Pancreas (tissue), 10 donors: ENCODE data around the gene REN. TPM values are rescaled to one million over a fixed set of nuclear protein-coding genes. Genes with fewer than 3 reads are reported as not detected.

Experiments used
- ATAC-seq, 4 donors: fragments of 200-7000 bp; cut with Tn5 transposase; one replicate each; pipeline versions ENCODE4 v1.8.0 to v1.9.1; 2020; ENCODE audit warnings: mild to moderate bottlenecking in 4 of 4, moderate library complexity in 4 of 4
- DNase-seq, 6 donors: peaks; one replicate each; pipeline ENCODE4 v3.0.0-alpha.2; 2020
- FAIRE-seq: peaks from 2 replicates; lab custom pipeline; 2012; peaks lifted over from hg19 to GRCh38; lab: Jason Lieb, UNC
- H3K27ac ChIP-seq, 4 donors: fragments of 200-600 bp; sonication (generic); 1 replicate in 3 of 4; 2 replicates in 1 of 4; pipeline versions ENCODE4 v1.5.0 to v1.8.0; 2020
- H3K27me3 ChIP-seq, 4 donors: fragments of 200-600 bp; one replicate each; pipeline ENCODE4 v1.8.0; 2021
- H3K36me3 ChIP-seq, 3 donors: fragments of 200-600 bp; sonication (generic) in 1 of 3; one replicate each; pipeline versions ENCODE4 v1.5.0 to v1.8.0; 2020 to 2021
- H3K4me1 ChIP-seq, 3 donors: fragments of 200-600 bp; one replicate each; pipeline ENCODE4 v1.8.0; 2021
- H3K4me3 ChIP-seq, 4 donors: fragments of 200-600 bp; sonication (generic) in 2 of 4; one replicate each; pipeline versions ENCODE4 v1.5.0 to v1.8.0; 2020 to 2021
- H3K9me3 ChIP-seq, 4 donors: fragments of 200-600 bp; one replicate each; pipeline ENCODE4 v1.8.0; 2021
- WGBS, 2 donors: extraction: QIAGEN DNeasy Blood & Tissue Kit; methylation state at CpG; one replicate each; pipeline ENCODE4 v1.1.7; 2013; 5-methylcytosine and 5-hydroxymethylcytosine counted together
- intact Hi-C, 3 donors: fragments of 100-400 bp; cut with DNase I; formaldehyde crosslinking; loops; one replicate each; pipeline versions ENCODE4 v1.11.1 to v1.14.2; 2022
- polyA plus RNA-seq, 2 donors: library from polyadenylated mRNA; stranded (reverse); fragments of 200-250 nt; gene quantifications; one replicate each; pipeline ENCODE4 v1.2.3, GENCODE V29; 2013
- total RNA-seq, 6 donors: library from RNA; stranded (reverse); fragmentation: NEBNext Ultra II Directional in 4 of 6; extraction: Animal tissue kit (Norgen Biotek cat#: 25700) in 4 of 6; gene quantifications; one replicate each; pipeline versions ENCODE4 v1.2.1 to v1.2.4, GENCODE V29; 2021 to 2023
- TF ChIP-seq, protein P1 (sequence below), 4 donors: fragments of 200-600 bp; sonication (generic) in 3 of 4; IDR thresholded peaks; one replicate each; pipeline versions ENCODE4 v1.5.0 to v1.8.0; 2021; ENCODE audit warnings: antibody characterized with exemption in 4 of 4
- donor health status: healthy with polysubstance abuse.
- donor health status: DM: no; HTN: no; CAD: no; lungs with moderate emphysema.
- donor health status: DM: no; HTN: no; CAD: no.
- donor health status: control.
- donor health status: control.
- donor health status: Bipolar disorder and iron deficiency.
- donor health status: DM: yes; HTN: yes; CAD: no.
- donor health status: DM: no; HTN: no; CAD: no.
- donor health status: DM: no; HTN: no; CAD: no.
- donor health status: DM: yes; HTN: yes; CAD: no.

REN gene
- total and polyA plus RNA-seq, 8 donors = 0.28 TPM; not detected in 7

DNA sequence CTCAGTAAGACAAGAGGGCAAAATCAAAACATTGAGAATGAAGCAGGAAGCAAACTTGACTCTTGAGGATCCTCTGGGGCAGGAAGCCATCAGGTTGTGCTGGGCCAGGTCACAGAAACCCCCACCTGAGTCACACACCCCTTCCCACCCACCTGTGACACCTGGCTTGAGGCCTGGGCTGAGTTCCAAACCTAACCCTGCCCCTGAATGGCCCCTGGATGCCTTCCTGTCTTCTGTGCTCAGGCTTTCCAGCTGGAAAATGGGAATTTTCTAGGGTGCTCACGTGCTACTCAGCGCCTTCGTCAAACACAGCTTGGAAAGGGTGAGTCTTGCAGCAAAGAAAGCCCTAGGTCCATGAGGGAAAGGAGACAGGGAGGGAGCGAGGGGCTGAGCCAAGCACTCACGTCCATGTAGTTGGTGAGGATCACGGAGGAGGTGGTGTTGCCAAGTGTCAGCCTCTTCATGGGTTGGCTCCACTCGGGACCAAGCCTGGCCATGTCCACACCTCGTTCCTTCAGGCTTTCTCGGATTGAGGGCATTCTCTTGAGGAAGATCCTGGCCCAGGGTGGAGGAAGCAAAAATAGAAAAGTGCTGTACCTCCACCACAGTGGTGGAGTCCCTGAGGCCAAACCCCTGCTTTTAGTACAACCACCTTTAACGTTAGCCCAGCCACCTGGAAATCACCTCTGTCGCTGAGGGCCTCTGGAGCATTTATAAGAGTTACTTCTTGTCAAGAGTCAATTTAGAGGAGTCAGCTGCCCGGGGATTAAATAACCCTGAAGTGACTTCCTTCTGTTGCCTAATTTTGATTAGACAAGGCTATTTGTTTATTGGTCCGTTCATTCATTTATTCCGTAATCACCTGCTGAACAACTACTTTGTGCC is 4.3 kb downstream of the REN start:
- FAIRE-seq (no peak), ATAC-seq (peak in 2 of 4 donors; percentile 9 to 19), DNase-seq (peak in 1 of 6 donors; percentile 43)
- Histone ChIP-seq H3K27me3 (no peaks in the 10 kb centered on the region), H3K4me1 (no peaks in the 10 kb centered on the region), H3K4me3 (no peak overlapping the region), H3K27ac (peak overlapping the region in 1 of 4 donors; percentile 7), H3K36me3 (no peaks in the 10 kb centered on the region), H3K9me3 (no peaks in the 10 kb centered on the region)
- WGBS, 2 donors = 44 to 47% methylated on average over 14 of the region's 14 CpGs
- intact Hi-C loops = loop anchor here in 1 of 3 donors (5.0 kb wide), 1 partner anchor 45 kb away; no protein-coding TSS in a partner anchor
- TF ChIP-seq, protein P1, sequence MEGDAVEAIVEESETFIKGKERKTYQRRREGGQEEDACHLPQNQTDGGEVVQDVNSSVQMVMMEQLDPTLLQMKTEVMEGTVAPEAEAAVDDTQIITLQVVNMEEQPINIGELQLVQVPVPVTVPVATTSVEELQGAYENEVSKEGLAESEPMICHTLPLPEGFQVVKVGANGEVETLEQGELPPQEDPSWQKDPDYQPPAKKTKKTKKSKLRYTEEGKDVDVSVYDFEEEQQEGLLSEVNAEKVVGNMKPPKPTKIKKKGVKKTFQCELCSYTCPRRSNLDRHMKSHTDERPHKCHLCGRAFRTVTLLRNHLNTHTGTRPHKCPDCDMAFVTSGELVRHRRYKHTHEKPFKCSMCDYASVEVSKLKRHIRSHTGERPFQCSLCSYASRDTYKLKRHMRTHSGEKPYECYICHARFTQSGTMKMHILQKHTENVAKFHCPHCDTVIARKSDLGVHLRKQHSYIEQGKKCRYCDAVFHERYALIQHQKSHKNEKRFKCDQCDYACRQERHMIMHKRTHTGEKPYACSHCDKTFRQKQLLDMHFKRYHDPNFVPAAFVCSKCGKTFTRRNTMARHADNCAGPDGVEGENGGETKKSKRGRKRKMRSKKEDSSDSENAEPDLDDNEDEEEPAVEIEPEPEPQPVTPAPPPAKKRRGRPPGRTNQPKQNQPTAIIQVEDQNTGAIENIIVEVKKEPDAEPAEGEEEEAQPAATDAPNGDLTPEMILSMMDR (IDR thresholded peaks at IDR 0.05) = no peak

DNA sequence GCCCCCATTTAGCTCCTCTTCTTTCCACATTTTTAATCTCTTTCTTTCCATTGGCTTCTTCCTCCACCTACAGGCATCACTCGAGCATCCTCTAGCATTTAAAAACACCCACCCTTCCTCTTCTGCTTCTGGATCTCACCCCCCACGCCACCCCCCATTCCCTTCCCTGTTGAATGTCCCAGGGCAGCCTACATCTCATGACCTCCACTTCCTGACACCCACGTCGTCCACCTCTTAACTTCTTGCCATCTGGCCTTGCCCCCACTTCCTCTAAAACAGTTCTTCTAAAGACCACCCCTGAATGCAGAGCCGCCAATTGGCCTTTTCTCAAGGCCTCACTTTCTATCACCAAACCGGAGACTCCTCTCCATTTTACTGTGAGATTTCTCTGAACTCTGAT is 8.2 kb downstream of the REN start:
- no peak for DNase-seq
- 59 to 68% methylated on average over 6 of the region's 6 CpGs for WGBS, 2 donors
- intact Hi-C loops = loop anchor here in 2 of 3 donors (5.0 kb wide), 2 partner anchors 199 to 209 kb away; partner anchors contain the start of gene PLEKHA6 (in 1 of the 2)
- Histone ChIP-seq H3K4me3 (no peak overlapping the region), H3K36me3 (no peaks in the 10 kb centered on the region), H3K4me1 (no peaks in the 10 kb centered on the region), H3K27ac (no peak overlapping the region), H3K9me3 (no peaks in the 10 kb centered on the region), H3K27me3 (no peaks in the 10 kb centered on the region)
- TF ChIP-seq, protein P1 (IDR thresholded peaks at IDR 0.05) = no peak
- no peak for ATAC-seq
- no peak for FAIRE-seq

DNA sequence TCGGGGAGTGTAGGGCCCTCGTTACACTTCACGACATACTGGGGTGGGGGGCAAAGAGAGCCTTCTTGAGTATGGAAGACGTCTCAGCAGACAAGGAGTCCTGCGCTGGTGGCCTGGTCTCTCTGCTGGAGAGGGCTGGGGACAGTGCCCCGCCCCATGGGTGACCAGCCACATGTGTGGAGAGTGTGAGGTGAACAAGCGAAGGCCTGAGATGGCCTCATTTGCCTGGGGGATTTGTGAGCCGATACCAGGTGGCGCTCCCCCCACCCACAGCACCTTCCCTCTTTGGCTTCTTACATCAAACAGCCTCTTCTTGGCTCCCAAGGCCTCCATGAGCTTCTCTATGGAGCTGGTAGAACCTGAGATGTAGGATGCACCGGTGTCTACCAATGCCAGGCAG is 10.3 kb downstream of the REN start:
- Histone ChIP-seq H3K27ac (no peak overlapping the region), H3K27me3 (no peaks in the 10 kb centered on the region), H3K4me3 (no peak overlapping the region), H3K4me1 (no peaks in the 10 kb centered on the region), H3K36me3 (no peaks in the 10 kb centered on the region), H3K9me3 (no peaks in the 10 kb centered on the region)
- FAIRE-seq (no peak), DNase-seq (peak in 1 of 6 donors; percentile 43), ATAC-seq (no peak)
- intact Hi-C loops = loop anchor here in 2 of 3 donors (5.0 kb wide), 2 partner anchors 201 to 211 kb away; partner anchors contain the start of gene PLEKHA6 (in 1 of the 2)
- TF ChIP-seq, protein P1 (IDR thresholded peaks at IDR 0.05) = no peak
- WGBS, 2 donors = 74 to 77% methylated on average over 10 of the region's 10 CpGs

DNA sequence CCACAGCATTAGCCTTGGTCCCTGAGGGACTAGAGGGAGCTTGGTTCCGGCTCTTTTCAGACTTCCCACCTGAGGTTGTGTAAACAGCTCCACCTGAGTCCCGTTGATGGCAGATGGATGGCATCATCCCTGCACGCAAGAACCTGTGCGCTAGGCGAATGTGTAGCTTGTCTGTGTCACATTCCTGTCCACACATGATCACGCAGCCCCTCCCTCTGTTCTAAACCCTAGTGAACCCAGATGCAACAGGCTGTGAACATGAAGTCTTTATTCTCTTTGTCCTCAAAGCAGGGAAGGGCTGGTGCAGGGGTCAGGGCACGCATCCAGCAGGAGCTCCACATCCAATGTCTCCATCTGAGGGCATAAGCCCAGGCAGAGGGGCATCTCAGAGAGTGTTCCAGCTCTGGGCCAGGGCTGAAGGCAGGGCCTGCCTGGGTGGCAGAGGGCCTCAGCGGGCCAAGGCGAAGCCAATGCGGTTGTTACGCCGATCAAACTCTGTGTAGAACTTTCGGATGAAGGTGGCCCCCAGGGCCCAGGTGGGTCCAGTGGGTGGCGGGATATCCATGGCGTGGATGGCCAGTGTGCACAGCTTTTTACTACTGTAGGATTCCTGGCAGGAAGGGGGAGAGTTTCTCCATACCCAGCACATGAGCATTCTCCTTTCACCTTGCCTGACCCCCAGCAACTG is 11.4 kb downstream of the REN start:
- H3K27ac ChIP-seq = no peak overlapping the region
- WGBS, 2 donors = 87 to 88% methylated on average over 14 to 15 of the region's 15 CpGs
- no peaks in the 10 kb centered on the region for H3K36me3 ChIP-seq
- H3K9me3 ChIP-seq = no peaks in the 10 kb centered on the region
- ATAC-seq (no peak), DNase-seq (no peak), FAIRE-seq (no peak)
- TF ChIP-seq, protein P1 (IDR thresholded peaks at IDR 0.05) = no peak
- intact Hi-C loops = loop anchor here in 2 of 3 donors (5.0 kb wide), 2 partner anchors 203 to 213 kb away; partner anchors contain the start of gene PLEKHA6 (in 1 of the 2)
- H3K4me1 ChIP-seq = no peaks in the 10 kb centered on the region
- no peak overlapping the region for H3K4me3 ChIP-seq
- no peaks in the 10 kb centered on the region for H3K27me3 ChIP-seq
